NCI-H1694 (cell line): ENCODE measurements around the gene CYP4F22.
"Not testable (repeated sequence)": the region's sequence is repeated elsewhere in the genome, so short reads cannot be mapped to it uniquely, and the experiment has no call there.

Experiments used
- DNase-seq: peaks from one replicate; lab custom pipeline; 2025; lab: John Stamatoyannopoulos, UW

CYP4F22 gene

GRCh38 chr19:15570420-15570819, 62.1 kb downstream of the CYP4F22 start:
- no peak for DNase-seq

- DNase-seq, result no peak
Measured at GRCh38 chr19:15575406-15575805, 67.1 kb downstream of the CYP4F22 start.

GRCh38 chr19:15576526-15577156, 68.3 kb downstream of the CYP4F22 start:
- DNase-seq, result no peak

GRCh38 chr19:15577184-15577771, 69.0 kb downstream of the CYP4F22 start:
- DNase-seq, result no peak

GRCh38 chr19:15583346-15583745, 75.0 kb downstream of the CYP4F22 start:
- no peak for DNase-seq

- DNase-seq, result no peak
Measured at GRCh38 chr19:15584095-15584494, 75.8 kb downstream of the CYP4F22 start.

GRCh38 chr19:15584541-15585115, 76.3 kb downstream of the CYP4F22 start:
- peak; percentile 13 for DNase-seq

- DNase-seq, result no peak
Measured at GRCh38 chr19:15587663-15588062, 79.3 kb downstream of the CYP4F22 start.

GRCh38 chr19:15588265-15588664, 79.9 kb downstream of the CYP4F22 start:
- no peak for DNase-seq

GRCh38 chr19:15589760-15590451, 81.6 kb downstream of the CYP4F22 start:
- DNase-seq, result no peak

GRCh38 chr19:15591796-15592195, 83.5 kb downstream of the CYP4F22 start:
- DNase-seq, result no peak

GRCh38 chr19:15592506-15592905, 84.2 kb downstream of the CYP4F22 start:
- not testable (repeated sequence) for DNase-seq

GRCh38 chr19:15593766-15594165, 85.4 kb downstream of the CYP4F22 start:
- not testable (repeated sequence) for DNase-seq

- no peak for DNase-seq
Measured at GRCh38 chr19:15595069-15595468, 86.7 kb downstream of the CYP4F22 start.
